ENCODE measurements around the gene POU2AF1. TPM values are rescaled to one million over a fixed set of nuclear protein-coding genes. Genes with fewer than 3 reads are reported as not detected.

Gene POU2AF1
- polyA plus RNA-seq, 1 donor (not counting 4 experiments of a cell fraction or from before 2014, with no cell fraction given) = not detected

DNA sequence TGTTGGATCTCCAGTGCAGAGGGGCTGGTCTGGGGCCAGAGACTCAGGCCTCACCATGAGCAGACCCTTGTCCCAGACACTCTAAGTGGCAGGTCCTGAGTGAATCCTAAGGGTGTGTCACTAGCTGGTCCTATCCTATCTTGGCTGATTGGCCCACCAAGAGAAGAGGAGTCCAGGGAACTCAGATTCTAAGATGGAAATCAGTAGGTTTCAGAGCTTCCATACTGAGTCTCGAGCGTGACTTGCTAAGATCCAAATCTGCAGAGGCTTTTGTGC lies 10.9 kb downstream of the POU2AF1 start:
- Histone ChIP-seq H3K9ac (ENCODE audit: control insufficient read depth, extremely low read depth, insufficient read depth, low read length) (no peak overlapping the region), H3K9me3 (ENCODE audit: control insufficient read depth, low read depth, low read length) (no peaks in the 10 kb centered on the region), H3K36me3 (ENCODE audit: control insufficient read depth in 2 of 2, extremely low read depth in 1 of 2, insufficient read depth in 2 of 2, low read length in 2 of 2) (no peaks in the 10 kb centered on the region), H3K9me1 (ENCODE audit: control insufficient read depth, extremely low read depth, insufficient read depth, low read length) (no peaks in the 10 kb centered on the region), H3K4me3 (ENCODE audit: control insufficient read depth in 2 of 3, extremely low read depth in 1 of 3, insufficient read depth in 2 of 3, low read depth in 1 of 3, low read length in 3 of 3) (no peak overlapping the region), H2AFZ (ENCODE audit: control insufficient read depth, low read length) (no peak overlapping the region), H3K4me2 (ENCODE audit: control insufficient read depth, extremely low read depth, insufficient read depth, low read depth, low read length) (no peak overlapping the region), H4K20me1 (ENCODE audit: control insufficient read depth, extremely low read depth, insufficient read depth, low read length) (no peaks in the 10 kb centered on the region), H3K79me2 (ENCODE audit: control insufficient read depth, insufficient read depth, low read length) (no peaks in the 10 kb centered on the region), H3K4me1 (ENCODE audit: control insufficient read depth, extremely low read depth, insufficient read depth, low read length) (peaks cover 3% of the 10 kb centered on the region), H3K27me3 (ENCODE audit: control insufficient read depth, extremely low read depth, insufficient read depth, low read length) (peaks cover 6% of the 10 kb centered on the region), H3K27ac (ENCODE audit: control insufficient read depth, insufficient read depth, low read length) (no peak overlapping the region)
- FAIRE-seq = no peak
- no peak for DNase-seq (ENCODE audit: low read depth, low spot score)
- dilution Hi-C loops (cut with MboI; ENCODE audit: extremely low pct_ligation_motif_present, low sequenced_read_pairs) = no loop called here
- TF ChIP-seq, protein P1, sequence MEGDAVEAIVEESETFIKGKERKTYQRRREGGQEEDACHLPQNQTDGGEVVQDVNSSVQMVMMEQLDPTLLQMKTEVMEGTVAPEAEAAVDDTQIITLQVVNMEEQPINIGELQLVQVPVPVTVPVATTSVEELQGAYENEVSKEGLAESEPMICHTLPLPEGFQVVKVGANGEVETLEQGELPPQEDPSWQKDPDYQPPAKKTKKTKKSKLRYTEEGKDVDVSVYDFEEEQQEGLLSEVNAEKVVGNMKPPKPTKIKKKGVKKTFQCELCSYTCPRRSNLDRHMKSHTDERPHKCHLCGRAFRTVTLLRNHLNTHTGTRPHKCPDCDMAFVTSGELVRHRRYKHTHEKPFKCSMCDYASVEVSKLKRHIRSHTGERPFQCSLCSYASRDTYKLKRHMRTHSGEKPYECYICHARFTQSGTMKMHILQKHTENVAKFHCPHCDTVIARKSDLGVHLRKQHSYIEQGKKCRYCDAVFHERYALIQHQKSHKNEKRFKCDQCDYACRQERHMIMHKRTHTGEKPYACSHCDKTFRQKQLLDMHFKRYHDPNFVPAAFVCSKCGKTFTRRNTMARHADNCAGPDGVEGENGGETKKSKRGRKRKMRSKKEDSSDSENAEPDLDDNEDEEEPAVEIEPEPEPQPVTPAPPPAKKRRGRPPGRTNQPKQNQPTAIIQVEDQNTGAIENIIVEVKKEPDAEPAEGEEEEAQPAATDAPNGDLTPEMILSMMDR (optimal IDR thresholded peaks at IDR 0.05 in 1 of 3, IDR thresholded peaks at IDR 0.05 in 1 of 3, conservative IDR thresholded peaks at IDR 0.05 in 1 of 3; ENCODE audit: extremely low read depth in 1 of 3, insufficient read depth in 2 of 3, low read length in 3 of 3) = no peak
- no peak for TF ChIP-seq EZH2 (IDR thresholded peaks at IDR 0.05; ENCODE audit: low read length)

DNA sequence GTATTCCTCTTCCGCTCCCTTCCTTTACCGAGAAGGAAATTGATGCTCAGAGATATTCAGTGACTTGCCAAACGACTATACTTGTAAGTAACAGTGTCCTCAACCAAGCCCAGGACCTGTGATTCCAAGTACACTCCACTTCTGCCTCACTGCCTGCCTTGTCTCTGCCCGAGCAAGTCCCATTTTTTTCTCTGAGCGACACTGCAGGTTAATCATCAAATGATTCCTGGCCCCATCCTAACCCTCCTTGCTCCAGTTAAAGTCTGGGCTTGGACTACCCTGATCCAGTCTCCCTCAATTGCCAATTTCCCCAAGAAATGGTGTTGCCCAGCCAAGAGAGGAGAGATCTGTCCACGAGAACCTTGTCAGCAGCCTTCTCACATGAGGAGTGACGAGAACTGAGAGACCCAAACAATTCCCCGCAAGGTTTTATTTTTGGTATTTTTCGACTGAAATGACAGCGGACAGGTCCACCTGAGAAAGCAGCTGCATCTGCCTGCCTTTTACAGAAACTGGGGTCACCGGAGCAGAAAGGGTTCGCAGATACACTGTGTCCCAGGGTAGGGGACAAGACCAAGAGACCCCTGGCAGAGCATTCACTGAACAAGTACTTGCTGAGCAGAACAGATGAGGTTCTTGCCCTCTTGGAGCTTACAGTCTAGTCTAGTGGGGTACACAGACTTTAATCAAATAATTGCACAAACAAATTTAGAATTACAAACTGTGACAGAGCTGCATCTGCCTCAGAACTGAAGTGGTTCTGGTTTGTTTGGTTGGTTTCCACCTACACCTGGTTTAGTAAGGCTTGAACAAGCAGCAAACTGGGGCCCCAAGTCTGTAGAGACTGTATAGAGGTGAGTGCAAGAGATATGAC lies 11.4 kb downstream of the POU2AF1 start:
- no peak overlapping the region for H3K4me3 ChIP-seq (ENCODE audit: control insufficient read depth in 2 of 3, extremely low read depth in 1 of 3, insufficient read depth in 2 of 3, low read depth in 1 of 3, low read length in 3 of 3)
- H3K4me2 ChIP-seq (ENCODE audit: control insufficient read depth, extremely low read depth, insufficient read depth, low read depth, low read length) = no peak overlapping the region
- H3K36me3 ChIP-seq (ENCODE audit: control insufficient read depth in 2 of 2, extremely low read depth in 1 of 2, insufficient read depth in 2 of 2, low read length in 2 of 2) = no peaks in the 10 kb centered on the region
- H2AFZ ChIP-seq (ENCODE audit: control insufficient read depth, low read length) = no peak overlapping the region
- H3K79me2 ChIP-seq (ENCODE audit: control insufficient read depth, insufficient read depth, low read length) = no peaks in the 10 kb centered on the region
- dilution Hi-C loops (cut with MboI; ENCODE audit: extremely low pct_ligation_motif_present, low sequenced_read_pairs) = no loop called here
- peaks cover 6% of the 10 kb centered on the region for H3K27me3 ChIP-seq (ENCODE audit: control insufficient read depth, extremely low read depth, insufficient read depth, low read length)
- H3K4me1 ChIP-seq (ENCODE audit: control insufficient read depth, extremely low read depth, insufficient read depth, low read length) = peaks cover 3% of the 10 kb centered on the region
- H3K9me3 ChIP-seq (ENCODE audit: control insufficient read depth, low read depth, low read length) = no peaks in the 10 kb centered on the region
- H3K27ac ChIP-seq (ENCODE audit: control insufficient read depth, insufficient read depth, low read length) = no peak overlapping the region
- H3K9me1 ChIP-seq (ENCODE audit: control insufficient read depth, extremely low read depth, insufficient read depth, low read length) = no peaks in the 10 kb centered on the region
- no peak for TF ChIP-seq EZH2 (IDR thresholded peaks at IDR 0.05; ENCODE audit: low read length)
- TF ChIP-seq, protein P1 (optimal IDR thresholded peaks at IDR 0.05 in 1 of 3, IDR thresholded peaks at IDR 0.05 in 1 of 3, conservative IDR thresholded peaks at IDR 0.05 in 1 of 3; ENCODE audit: extremely low read depth in 1 of 3, insufficient read depth in 2 of 3, low read length in 3 of 3) = no peak
- no peak for DNase-seq (ENCODE audit: low read depth, low spot score)
- no peak for FAIRE-seq
- no peak overlapping the region for H3K9ac ChIP-seq (ENCODE audit: control insufficient read depth, extremely low read depth, insufficient read depth, low read length)
- H4K20me1 ChIP-seq (ENCODE audit: control insufficient read depth, extremely low read depth, insufficient read depth, low read length) = no peaks in the 10 kb centered on the region

Data from keratinocyte (primary cell).